ENCODE data around the gene SLC24A4. TPM values are rescaled to one million over a fixed set of nuclear protein-coding genes. Genes with fewer than 3 reads are reported as not detected.

SLC24A4 gene
- total and polyA plus RNA-seq, 2 donors (not counting 3 experiments of a cell fraction or from before 2014, with no cell fraction given): 0.07 to 0.08 TPM

DNA sequence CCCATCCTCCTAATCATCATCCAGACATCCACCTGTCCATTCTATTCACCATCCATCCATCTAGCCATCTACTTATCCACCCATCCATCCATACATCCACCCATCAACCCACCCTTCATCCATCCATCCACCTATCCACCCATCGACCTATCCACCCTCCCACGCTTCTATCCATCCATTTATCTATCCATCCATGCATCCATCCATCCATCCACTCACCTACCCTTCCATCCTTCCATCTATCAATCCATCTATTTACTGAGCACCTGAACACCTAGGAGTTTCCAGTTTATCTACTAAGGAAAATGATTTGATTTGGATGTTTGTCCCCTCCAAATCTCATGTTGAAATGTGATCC, 198.1 kb downstream of the SLC24A4 start:
- Histone ChIP-seq H3K4me2 (ENCODE audit: insufficient read depth, low read length) (no peak overlapping the region), H3K27me3 (ENCODE audit: control insufficient read depth in 2 of 2, insufficient read depth in 2 of 2, low read length in 2 of 2) (no peaks in the 10 kb centered on the region), H3K36me3 (ENCODE audit: control insufficient read depth in 2 of 2, extremely low read depth in 1 of 2, insufficient read depth in 2 of 2, low read length in 2 of 2) (no peaks in the 10 kb centered on the region), H3K27ac (ENCODE audit: insufficient read depth, low read depth, low read length) (no peak overlapping the region), H3K4me3 (replicated peaks in 1 of 3; ENCODE audit: insufficient read depth in 1 of 3, low read depth in 1 of 3, low read length in 3 of 3) (no peak overlapping the region), H3K79me2 (ENCODE audit: control insufficient read depth, insufficient read depth, low read length) (no peaks in the 10 kb centered on the region), H3K9ac (replicated peaks; ENCODE audit: extremely low read depth, insufficient read depth, low read length) (no peak overlapping the region), H3K4me1 (ENCODE audit: control insufficient read depth, extremely low read depth, insufficient read depth, low read length) (no peaks in the 10 kb centered on the region), H3K9me3 (replicated peaks; ENCODE audit: control insufficient read depth, insufficient read depth, low read length) (no peaks in the 10 kb centered on the region), H4K20me1 (replicated peaks; ENCODE audit: control insufficient read depth, extremely low read depth, insufficient read depth, low read length) (no peaks in the 10 kb centered on the region), H2AFZ (ENCODE audit: low read depth, low read length) (no peak overlapping the region), H3K9me1 (replicated peaks; ENCODE audit: control insufficient read depth, extremely low read depth, insufficient read depth, low read length) (no peaks in the 10 kb centered on the region)
- POLR2A ChIA-PET: no interaction called here
- DNase-seq (ENCODE audit: low read depth, low spot score) (no peak), FAIRE-seq (no peak)
- CTCF ChIA-PET: no interaction called here
- TF ChIP-seq POLR2AphosphoS5 (IDR thresholded peaks at IDR 0.05; ENCODE audit: insufficient read depth, low read depth, low read length) (no peak), EZH2 (IDR thresholded peaks at IDR 0.05; ENCODE audit: borderline replicate concordance, low read depth, low read length, severe bottlenecking) (no peak), GATA2 (IDR thresholded peaks at IDR 0.05; ENCODE audit: insufficient read depth, insufficient read length, low read depth, low read length) (no peak), JUN (IDR thresholded peaks at IDR 0.05; ENCODE audit: borderline replicate concordance, insufficient read depth, insufficient read length, low read depth) (no peak)
- TF ChIP-seq, protein P1, sequence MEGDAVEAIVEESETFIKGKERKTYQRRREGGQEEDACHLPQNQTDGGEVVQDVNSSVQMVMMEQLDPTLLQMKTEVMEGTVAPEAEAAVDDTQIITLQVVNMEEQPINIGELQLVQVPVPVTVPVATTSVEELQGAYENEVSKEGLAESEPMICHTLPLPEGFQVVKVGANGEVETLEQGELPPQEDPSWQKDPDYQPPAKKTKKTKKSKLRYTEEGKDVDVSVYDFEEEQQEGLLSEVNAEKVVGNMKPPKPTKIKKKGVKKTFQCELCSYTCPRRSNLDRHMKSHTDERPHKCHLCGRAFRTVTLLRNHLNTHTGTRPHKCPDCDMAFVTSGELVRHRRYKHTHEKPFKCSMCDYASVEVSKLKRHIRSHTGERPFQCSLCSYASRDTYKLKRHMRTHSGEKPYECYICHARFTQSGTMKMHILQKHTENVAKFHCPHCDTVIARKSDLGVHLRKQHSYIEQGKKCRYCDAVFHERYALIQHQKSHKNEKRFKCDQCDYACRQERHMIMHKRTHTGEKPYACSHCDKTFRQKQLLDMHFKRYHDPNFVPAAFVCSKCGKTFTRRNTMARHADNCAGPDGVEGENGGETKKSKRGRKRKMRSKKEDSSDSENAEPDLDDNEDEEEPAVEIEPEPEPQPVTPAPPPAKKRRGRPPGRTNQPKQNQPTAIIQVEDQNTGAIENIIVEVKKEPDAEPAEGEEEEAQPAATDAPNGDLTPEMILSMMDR (IDR thresholded peaks at IDR 0.05; ENCODE audit: extremely low read depth in 1 of 2, insufficient read depth in 1 of 2, low read depth in 1 of 2, low read length in 2 of 2): no peak
- TF ChIP-seq, protein P2, sequence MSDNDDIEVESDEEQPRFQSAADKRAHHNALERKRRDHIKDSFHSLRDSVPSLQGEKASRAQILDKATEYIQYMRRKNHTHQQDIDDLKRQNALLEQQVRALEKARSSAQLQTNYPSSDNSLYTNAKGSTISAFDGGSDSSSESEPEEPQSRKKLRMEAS (IDR thresholded peaks at IDR 0.05; ENCODE audit: insufficient read depth, insufficient read length): no peak
- intact Hi-C loops (cut with micrococcal nuclease): no loop called here
- dilution Hi-C loops (cut with MboI; ENCODE audit: extremely low pct_ligation_motif_present, low sequenced_read_pairs): no loop called here
- BruUV-seq (replicated peaks): no TSS peak

All from endothelial cell of umbilical vein (primary cell).